Caki2 (cell line): ENCODE data around the gene MTIF2. TPM values are rescaled to one million over a fixed set of nuclear protein-coding genes. Genes with fewer than 3 reads are reported as not detected.
"Not testable (repeated sequence)": the region's sequence is repeated elsewhere in the genome, so short reads cannot be mapped to it uniquely, and the experiment has no call there.

Source experiments
- DNase-seq: peaks from one replicate; pipeline ENCODE4 v3.0.0-alpha.2; 2015; ENCODE audit warnings: low read depth
- in situ Hi-C: cut with HindIII; loops from 2 replicates; pipeline ENCODE4 v1.10.0; 2016; ENCODE audit warnings: low sequenced_read_pairs, low pct_unique_long_range_greater_than_20kb, mixed read lengths
- total RNA-seq: library from RNA; depleted of rRNA; stranded (reverse); fragments of >200 nt; shearing (Covaris generic); gene quantifications from 2 replicates; pipeline ENCODE4 v1.2.3, GENCODE V29; 2014; ENCODE audit warnings: low replicate concordance

Gene MTIF2
- total RNA-seq, 1 experiment from 2014 or later = 35.2 TPM

DNA sequence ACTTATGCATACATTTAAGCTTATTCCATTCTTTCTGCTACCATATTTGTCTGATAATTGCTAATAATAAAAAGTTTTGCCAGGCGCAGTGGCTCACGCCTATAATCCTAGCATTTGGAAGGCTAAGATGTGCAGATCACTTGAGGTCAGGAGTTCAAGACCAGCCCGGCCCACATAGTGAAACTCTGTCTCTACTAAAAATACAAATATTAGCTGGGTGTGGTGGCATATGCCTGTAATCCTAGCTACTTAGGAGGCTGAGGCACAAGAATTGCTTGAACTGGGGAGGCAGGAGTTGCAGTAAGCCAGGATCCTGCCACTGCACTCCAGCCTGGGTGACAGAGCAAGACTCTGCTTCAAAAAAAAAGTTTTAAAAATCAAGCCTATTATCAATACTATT is 9.4 kb downstream of the MTIF2 start:
- DNase-seq, in situ Hi-C loops: not testable (repeated sequence)

DNA sequence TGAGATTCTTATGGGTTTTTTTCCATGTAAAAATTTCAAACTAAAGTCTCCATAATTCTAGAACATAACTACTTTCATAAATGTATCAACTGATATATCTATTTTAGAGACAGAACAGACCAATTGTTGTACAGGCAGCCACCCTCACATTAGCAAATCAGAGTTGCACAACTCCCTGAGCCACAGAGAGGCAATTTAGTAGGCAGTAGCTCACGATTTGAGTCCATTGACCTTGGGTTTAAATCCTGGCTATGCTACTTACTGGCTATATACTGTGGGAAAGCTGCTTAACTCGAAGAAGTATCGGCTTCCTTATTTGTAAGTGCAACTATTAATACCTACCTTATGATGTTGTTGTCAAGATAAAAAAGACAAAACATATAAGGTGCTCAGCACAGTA is 16.2 kb downstream of the MTIF2 start:
- in situ Hi-C loops = no loop called here
- no peak for DNase-seq

DNA sequence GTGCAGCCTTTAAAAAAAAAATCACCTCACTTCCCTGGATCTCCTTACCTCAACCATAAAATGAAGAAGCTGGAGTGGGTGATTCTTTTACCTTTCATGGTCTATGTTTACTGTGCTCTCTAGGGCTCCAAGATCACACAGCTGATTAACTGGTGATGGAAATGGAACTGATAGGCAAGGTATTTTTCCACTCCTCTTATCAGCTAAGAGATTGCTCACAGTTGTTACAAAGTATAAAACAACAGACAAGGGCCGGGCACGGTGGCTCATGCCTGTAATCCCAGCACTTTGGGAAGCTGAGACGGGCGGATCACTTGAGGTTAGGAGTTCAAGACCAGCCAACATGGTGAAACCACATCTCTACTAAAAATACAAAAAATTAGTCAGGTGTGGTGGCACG is 22.0 kb downstream of the MTIF2 start:
- in situ Hi-C loops = no loop called here
- DNase-seq = no peak

DNA sequence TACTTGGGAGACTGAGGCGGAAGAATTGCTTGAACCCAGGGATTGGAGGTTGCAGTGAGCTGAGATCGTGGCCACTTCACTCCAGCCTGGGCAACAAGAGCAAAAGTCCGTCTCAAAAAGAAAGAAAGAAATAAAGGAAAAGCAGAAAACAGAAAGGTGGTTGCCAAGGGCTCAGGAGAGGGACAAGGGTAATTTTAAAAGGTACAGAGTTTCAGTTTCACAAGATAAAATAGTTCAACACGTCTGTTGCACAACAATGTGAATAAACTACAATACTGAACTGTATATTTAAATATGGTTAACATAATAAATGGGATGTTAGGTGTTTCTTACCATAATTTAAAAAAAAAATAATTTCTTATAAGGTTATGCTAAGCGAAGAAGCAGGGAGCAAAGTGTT is 23.6 kb downstream of the MTIF2 start:
- no peak for DNase-seq
- in situ Hi-C loops = no loop called here

DNA sequence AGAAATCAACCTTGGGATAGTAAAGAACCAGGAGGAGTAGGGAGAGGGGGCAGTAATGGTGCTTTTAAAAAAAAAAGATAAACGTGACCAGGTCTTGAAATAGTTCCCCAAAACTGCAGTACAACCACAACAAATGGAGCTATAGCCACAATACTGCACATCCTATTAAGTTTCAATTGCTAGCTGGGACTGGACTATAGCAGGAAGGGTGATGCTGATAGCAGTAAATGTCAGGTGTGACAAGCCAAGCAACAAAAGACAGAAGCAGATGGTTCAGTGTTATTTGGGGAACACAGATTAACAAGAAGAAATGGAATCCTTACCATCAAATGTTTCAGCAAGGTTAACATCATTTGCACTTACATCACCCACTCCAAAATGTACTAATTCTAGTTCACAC is 26.4 kb downstream of the MTIF2 start:
- in situ Hi-C loops = no loop called here

DNA sequence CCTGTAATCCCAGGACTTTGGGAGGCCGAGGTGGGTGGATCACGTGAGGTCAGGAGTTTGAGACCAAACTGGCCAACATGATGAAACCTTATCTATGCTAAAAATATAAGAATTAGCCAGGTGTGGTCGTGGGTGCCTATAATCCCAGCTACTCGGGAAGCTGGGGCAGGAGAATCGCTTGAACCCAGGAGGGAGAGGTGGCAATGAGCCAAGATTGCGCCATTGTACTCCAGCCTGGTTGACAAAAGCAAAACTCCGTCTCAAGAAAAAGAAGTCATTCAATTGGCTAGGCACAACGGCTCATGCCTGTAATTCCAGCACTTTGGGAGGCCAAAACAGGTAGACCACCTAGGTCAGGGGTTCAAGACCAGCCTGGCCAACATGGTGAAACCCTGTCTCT is 27.4 kb downstream of the MTIF2 start:
- in situ Hi-C loops, DNase-seq: not testable (repeated sequence)

More for the DNA sequence above, 26.4 kb downstream of the MTIF2 start:
- no peak for DNase-seq

DNA sequence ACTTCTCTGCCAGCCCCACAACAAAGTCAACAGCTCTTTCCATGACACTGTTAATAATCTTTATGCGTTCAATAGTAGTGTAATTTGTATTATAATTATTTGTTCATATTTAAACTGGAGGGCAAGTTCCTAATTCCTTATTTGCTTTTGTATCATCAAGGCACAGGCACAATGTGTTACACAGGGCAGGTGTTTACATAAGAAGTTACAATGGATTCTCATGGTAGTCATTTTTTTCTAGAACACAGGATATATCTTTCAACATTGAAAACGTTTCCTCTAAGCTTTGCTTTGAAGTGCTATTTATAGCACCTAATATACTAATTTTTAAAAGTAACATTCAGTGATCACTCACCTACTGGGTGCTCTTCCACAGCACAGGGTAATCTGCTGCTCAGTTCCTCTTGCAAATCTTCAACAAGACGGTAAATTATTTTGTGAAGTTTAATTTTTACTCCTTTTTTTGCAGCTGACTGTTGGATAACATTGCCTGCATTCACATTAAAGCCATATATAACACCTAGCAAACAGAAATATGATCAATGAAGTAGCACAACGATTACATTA is 29.3 kb downstream of the MTIF2 start:
- in situ Hi-C loops = no loop called here
- DNase-seq = no peak

DNA sequence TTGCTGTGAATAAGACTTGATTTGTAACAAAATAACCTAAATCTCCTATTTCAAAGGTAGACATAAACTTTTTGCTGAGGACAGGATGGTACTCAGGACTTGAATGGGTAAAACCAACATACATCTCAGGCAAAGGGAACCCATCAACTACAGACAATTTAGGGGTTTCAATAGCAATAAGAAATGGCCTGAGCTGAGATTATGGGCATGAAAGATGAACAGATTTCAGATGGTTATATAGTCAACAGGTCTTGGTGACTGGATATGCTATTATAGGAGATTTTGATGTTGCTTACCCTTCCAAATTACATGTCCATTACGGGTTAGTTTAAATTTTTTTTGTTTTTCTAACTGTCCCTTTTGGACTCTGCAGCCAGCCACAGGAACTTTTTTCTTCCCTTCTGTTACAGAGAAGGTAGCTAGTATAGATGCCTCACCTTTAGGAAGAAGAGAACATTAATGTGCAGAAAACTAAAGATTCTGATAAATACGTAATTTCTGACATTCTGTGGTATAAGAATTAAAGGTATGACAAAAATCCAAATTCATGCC is 32.0 kb downstream of the MTIF2 start:
- in situ Hi-C loops = no loop called here
- no peak for DNase-seq

DNA sequence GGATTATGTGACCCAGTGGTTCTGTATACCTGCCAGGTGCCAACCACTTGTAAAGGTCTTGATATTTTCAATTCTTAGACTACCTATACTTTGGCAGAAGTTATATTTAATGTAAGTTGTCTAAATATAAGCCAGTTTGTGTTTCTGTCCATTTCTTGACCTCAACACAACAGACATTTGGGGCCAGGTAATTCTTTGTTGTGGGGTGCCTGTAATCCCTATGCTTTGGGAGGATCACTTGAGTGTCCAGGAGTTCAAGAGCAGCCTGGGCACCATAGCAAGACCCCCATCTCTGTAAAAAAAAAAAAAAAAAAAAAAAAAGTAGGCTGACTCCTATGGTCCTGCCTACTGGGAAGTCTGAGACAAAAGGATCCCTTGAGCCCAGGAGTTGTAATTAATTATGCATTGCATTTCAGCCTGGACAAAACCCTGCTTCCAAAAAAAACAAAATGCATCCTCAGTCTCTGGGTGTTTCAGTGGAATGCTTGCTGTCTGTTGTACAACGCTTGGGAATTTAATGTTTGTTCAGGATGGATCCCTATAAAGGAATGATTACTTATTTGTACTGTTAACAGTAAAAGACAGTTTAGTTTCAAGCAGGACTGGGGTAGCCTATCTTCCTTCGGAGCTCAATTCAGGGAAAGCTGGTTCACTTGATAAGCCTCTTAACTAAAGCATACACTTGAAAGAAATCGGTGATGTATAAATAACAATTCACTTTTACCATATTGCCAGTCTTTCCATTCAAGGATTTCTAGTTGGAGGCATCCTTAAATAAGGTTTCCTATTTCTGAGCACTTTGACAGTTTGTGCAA is 33.1 kb downstream of the MTIF2 start:
- no peak for DNase-seq
- in situ Hi-C loops = no loop called here

DNA sequence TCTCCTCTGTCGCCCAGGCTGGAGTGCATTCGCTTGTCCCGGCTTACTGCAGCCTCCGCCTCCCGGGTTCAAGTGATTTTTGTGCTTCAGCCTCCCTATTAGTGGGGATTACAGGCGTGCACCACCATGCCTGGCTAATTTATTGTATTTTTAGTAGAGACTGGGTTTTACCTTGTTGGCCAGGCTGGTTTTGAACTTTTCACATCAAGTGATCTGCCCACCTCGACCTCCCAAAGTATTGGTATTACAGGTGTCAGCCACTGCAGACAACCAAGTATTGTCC is 35.4 kb downstream of the MTIF2 start:
- in situ Hi-C loops = no loop called here
- no peak for DNase-seq

DNA sequence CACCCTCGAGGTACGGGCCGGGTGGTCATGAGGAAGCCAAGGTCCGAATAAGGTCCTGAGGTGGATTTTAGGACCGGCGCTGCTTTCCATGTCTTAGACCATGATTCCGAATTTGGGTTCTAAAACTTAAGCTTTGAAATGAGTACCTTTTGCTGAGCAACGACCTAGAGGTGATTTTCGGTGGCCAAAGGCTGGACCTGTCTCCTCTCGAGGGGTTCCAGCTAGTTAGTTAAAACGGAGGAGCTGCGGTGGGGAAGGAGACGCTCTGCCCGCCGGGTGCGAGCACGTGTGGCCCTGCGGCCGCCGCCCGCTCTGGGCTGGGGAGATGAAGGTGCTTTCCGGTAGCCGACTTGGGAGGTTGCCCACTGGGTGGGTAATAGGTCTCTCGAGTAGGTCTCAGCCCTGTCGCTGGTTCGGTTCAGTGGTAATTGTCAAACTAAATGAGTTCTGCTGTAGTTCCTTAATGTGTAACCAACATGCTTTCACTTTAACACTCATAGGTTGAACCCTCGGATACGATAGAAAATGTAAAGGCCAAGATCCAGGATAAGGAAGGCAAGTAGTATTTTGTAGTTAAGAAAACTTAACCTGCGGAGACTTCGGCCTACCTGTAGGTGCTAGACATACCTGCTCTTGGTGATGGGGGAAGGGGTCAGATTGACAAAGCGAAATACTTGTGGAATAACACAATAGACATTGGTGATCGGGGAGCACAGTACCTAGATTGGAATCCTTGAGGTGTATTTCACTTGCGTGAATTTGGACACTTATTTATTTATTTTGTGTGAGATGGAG is 36.0 kb downstream of the MTIF2 start:
- in situ Hi-C loops = no loop called here
- DNase-seq = peak; percentile 21

DNA sequence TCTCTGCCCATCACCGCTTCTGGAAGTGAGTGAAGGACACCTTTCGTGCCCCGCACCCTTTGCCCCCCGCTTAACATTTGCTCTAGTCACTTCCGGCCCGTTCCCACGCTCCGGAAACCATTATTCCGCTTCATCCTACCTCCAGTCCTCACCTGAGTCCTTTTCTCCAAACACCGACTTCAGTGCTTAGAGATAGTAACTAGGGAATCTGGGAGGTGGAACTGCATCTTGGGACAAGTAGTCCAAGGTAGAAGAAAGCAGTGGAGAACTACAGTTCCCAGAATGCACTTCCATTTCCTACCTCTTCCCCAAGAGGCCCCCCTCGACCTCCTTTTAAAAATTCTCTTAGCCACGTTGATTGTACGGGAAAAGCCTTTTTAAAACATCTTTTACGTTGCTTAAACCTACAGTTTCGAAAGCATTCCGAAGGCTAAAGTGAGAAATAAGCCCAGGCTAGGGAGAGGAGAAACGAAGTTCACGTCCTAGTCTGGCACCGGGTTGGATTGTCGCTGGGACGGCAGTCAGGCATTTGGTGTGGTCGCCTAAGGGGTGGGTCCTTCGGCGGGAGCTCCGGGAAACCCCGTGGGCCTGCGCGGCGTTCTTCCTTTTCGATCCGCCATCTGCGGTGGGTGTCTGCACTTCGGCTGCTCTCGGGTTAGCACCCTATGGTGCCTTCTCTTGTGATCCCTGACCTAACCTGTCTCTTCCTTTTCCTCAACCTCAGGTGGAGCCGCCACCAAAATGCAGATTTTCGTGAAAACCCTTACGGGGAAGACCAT is 36.8 kb downstream of the MTIF2 start, which contains the start of the genes CLHC1 and RPS27A:
Gene CLHC1 (minus strand): TSS at position 210 of the 779 bp plus-strand sequence. CDS start 9,882 bp downstream, outside the sequence.
Gene RPS27A (plus strand): TSS at position 605 of the 779 bp plus-strand sequence. CDS start 137 bp downstream, at position 742.
- peak; percentile 95 for DNase-seq
- in situ Hi-C loops = no loop called here

DNA sequence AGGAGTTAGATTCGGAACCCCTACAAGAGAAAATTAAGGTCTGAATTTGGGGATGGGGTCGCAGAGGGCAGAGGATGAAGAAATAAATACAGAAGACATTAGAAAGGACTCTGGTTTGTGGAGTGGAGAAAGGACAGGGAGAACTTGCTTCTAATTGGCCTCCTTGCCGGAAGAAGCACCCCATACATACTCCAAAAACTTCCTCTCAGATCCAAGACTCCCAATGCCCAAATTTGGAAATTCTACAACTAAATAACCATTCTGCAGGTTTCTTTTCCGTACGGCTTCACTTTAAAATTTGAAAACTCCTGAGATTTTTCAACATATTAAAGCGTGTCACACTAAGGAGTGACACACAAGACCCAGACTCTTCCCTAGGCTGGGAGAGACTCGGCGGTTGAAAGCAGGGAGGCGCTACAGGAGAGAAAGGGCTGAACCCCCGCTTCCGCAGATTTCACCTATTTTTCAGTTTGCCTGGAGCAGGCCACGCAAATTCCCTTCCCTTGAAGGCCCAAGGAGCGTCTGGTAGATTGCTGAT is 37.4 kb downstream of the MTIF2 start:
- DNase-seq = peak; percentile 20
- in situ Hi-C loops = no loop called here

DNA sequence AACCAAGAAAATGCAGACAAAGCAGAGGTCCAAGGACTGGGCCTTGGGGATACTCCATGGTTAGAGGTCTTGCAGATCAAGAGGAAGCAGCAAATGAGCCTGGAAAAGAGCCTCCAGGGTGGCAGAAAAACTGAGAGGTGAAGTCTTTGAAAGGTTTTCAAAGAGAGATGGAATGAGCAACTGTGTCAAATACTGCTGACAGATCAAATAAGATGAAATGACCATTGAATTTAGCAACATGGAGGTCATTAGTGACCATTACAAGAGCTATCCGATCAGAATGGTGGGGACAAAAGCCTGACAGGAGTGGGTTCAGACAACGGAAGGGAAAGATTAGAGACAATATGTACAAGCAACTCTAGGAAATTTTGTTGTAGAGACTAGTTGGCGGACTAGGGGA is 38.5 kb downstream of the MTIF2 start:
- no peak for DNase-seq
- in situ Hi-C loops = no loop called here

DNA sequence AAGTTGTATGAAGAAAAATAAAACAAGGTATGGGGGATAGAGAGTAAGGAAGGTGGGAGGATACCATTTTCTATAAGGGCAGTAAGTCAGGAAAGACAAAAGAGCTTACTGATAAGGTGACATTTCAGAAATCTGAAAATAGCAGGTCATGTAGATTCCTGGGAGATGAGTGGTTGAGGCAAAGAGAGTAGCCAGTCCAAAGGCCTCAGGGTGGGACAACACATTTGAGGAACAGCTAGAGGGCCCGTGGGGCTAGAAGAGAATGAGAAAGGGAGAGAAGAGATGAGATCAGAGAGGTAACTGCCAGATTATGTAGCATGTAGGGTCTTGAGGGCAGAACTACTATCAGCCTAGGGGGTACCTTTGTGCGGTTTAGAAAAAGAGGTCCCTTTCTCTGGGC is 39.8 kb downstream of the MTIF2 start:
- in situ Hi-C loops = no loop called here
- DNase-seq = no peak

DNA sequence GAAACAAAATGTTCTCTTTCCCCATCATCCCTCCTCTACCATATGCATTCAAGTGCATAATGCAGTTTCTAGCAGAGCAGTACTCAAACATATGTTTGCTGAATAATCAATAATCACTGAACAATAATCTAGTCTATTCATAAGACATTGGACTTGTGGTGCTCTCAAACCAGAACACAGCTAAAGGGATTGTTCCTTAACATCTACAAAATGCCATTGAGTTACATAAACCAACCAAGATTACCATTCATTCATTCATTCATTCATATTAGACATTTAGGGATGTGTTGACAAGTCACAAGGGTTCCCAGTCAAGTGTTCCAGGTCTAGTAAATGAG is 40.8 kb downstream of the MTIF2 start:
- in situ Hi-C loops = no loop called here
- no peak for DNase-seq

DNA sequence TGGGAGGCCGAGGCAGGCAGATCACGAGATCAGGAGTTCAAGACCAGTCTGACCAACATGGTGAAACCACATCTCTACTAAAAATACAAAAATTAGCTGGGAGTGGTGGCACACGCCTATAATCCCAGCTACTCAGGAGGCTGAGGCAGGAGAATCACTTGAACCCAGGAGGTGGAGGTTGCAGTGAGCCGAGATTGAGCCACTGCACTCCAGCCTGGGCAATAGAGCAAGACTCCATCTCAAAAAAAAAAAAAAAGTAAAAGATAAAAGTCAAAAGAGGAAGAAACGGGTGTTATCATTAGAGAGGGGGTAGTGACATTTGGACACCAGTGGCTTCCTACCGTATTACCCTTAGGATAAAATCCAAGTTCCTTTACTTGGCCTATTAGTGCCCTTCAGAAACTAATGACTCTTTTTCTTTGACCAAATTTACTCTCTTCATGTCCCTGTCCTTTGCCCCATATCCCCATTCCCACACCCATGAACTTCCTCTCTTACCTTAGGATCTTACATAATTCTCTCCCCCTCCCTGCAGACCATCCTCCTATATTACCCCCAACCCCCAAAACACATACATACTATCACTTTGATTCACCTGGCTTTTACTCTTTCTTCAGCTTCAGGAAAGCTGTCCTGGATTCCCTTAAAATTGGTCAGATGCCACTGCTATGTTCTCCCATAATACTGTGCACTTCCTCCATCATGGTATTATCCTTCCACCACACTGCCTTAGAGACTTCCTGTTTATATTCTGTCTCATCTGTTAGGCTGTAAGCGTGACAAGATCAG is 41.4 kb downstream of the MTIF2 start:
- in situ Hi-C loops, DNase-seq: not testable (repeated sequence)
